ENCODE results near the gene SLC7A11.

Gene SLC7A11

DNA sequence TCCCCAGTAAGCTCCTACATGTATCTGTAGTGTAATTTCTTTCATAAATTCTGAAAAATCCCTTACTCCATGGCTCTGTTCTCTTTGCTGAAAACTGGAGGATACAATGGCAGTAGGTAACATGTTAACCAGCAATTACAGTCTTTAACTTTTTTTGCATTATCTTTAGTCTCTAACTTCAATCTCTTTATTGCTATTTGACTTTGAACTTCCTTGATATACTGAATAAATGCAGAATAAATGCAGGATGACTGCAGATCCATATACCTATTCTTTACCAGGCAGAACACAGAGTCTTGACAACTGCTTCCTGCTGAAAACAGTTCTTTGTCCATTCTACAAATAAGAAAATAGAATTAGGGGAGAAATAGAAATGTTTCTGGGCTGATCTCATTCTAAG lies 101.3 kb downstream of the SLC7A11 start:
- Histone ChIP-seq H3K36me3 (ENCODE audit: insufficient read depth, low read length) (no peaks in the 10 kb centered on the region), H3K27ac (ENCODE audit: low read depth, low read length, poor library complexity, severe bottlenecking) (no peak overlapping the region), H3K4me2 (ENCODE audit: low read length) (no peak overlapping the region), H3K79me2 (ENCODE audit: insufficient read depth, low read length) (no peaks in the 10 kb centered on the region), H3K9me3 (ENCODE audit: low read length) (no peaks in the 10 kb centered on the region), H3K4me3 (ENCODE audit: low read depth, low read length, poor library complexity, severe bottlenecking) (no peak overlapping the region), H4K20me1 (ENCODE audit: insufficient read depth, low read length) (no peaks in the 10 kb centered on the region), H3K9ac (ENCODE audit: low read length) (no peak overlapping the region), H3K27me3 (ENCODE audit: insufficient read depth, low read length) (no peaks in the 10 kb centered on the region), H3F3A (ENCODE audit: insufficient read depth, low read length) (no peaks in the 10 kb centered on the region), H3K9me2 (ENCODE audit: low read depth, low read length) (no peaks in the 10 kb centered on the region), H2AFZ (ENCODE audit: low read length) (no peak overlapping the region), H3K4me1 (ENCODE audit: insufficient read depth, low read length, severe bottlenecking) (no peaks in the 10 kb centered on the region)
- no peak for TF ChIP-seq EZH2 (IDR thresholded peaks at IDR 0.05; ENCODE audit: borderline replicate concordance, low read length)
- no peak for TF ChIP-seq CTCF (IDR thresholded peaks at IDR 0.05; ENCODE audit: low read length)

- no peak overlapping the region for H2AFZ ChIP-seq (ENCODE audit: low read length)
- TF ChIP-seq CTCF (IDR thresholded peaks at IDR 0.05; ENCODE audit: low read length) (no peak), EZH2 (IDR thresholded peaks at IDR 0.05; ENCODE audit: borderline replicate concordance, low read length) (no peak)
- H3F3A ChIP-seq (ENCODE audit: insufficient read depth, low read length): no peaks in the 10 kb centered on the region
- H3K9ac ChIP-seq (ENCODE audit: low read length): no peak overlapping the region
- H4K20me1 ChIP-seq (ENCODE audit: insufficient read depth, low read length): no peaks in the 10 kb centered on the region
- no peaks in the 10 kb centered on the region for H3K9me2 ChIP-seq (ENCODE audit: low read depth, low read length)
- H3K79me2 ChIP-seq (ENCODE audit: insufficient read depth, low read length): no peaks in the 10 kb centered on the region
- no peak overlapping the region for H3K4me2 ChIP-seq (ENCODE audit: low read length)
- no peak overlapping the region for H3K4me3 ChIP-seq (ENCODE audit: low read depth, low read length, poor library complexity, severe bottlenecking)
- H3K36me3 ChIP-seq (ENCODE audit: insufficient read depth, low read length): no peaks in the 10 kb centered on the region
- H3K9me3 ChIP-seq (ENCODE audit: low read length): no peaks in the 10 kb centered on the region
- no peaks in the 10 kb centered on the region for H3K4me1 ChIP-seq (ENCODE audit: insufficient read depth, low read length, severe bottlenecking)
- H3K27ac ChIP-seq (ENCODE audit: low read depth, low read length, poor library complexity, severe bottlenecking): no peak overlapping the region
- no peaks in the 10 kb centered on the region for H3K27me3 ChIP-seq (ENCODE audit: insufficient read depth, low read length)
Observed at GRCh38 chr4:138138774-138139173, 103.4 kb downstream of the SLC7A11 start.

- H3K4me3 ChIP-seq (ENCODE audit: low read depth, low read length, poor library complexity, severe bottlenecking): no peak overlapping the region
- H2AFZ ChIP-seq (ENCODE audit: low read length): no peak overlapping the region
- no peaks in the 10 kb centered on the region for H3K36me3 ChIP-seq (ENCODE audit: insufficient read depth, low read length)
- H3K9me2 ChIP-seq (ENCODE audit: low read depth, low read length): no peaks in the 10 kb centered on the region
- no peaks in the 10 kb centered on the region for H3K79me2 ChIP-seq (ENCODE audit: insufficient read depth, low read length)
- H3K27ac ChIP-seq (ENCODE audit: low read depth, low read length, poor library complexity, severe bottlenecking): no peak overlapping the region
- no peaks in the 10 kb centered on the region for H4K20me1 ChIP-seq (ENCODE audit: insufficient read depth, low read length)
- no peaks in the 10 kb centered on the region for H3K27me3 ChIP-seq (ENCODE audit: insufficient read depth, low read length)
- H3F3A ChIP-seq (ENCODE audit: insufficient read depth, low read length): no peaks in the 10 kb centered on the region
- H3K9ac ChIP-seq (ENCODE audit: low read length): no peak overlapping the region
- H3K9me3 ChIP-seq (ENCODE audit: low read length): no peaks in the 10 kb centered on the region
- no peak for TF ChIP-seq CTCF (IDR thresholded peaks at IDR 0.05; ENCODE audit: low read length)
- H3K4me2 ChIP-seq (ENCODE audit: low read length): no peak overlapping the region
- H3K4me1 ChIP-seq (ENCODE audit: insufficient read depth, low read length, severe bottlenecking): no peaks in the 10 kb centered on the region
Observed at GRCh38 chr4:138135610-138136009, 106.5 kb downstream of the SLC7A11 start.
